OCI-LY7 (cell line): ENCODE results near the gene KBTBD8. TPM values are rescaled to one million over a fixed set of nuclear protein-coding genes. Genes with fewer than 3 reads are reported as not detected.
A peak's percentile ranks its signal among the peaks of the same experiment; 100 is the strongest.

Source experiments
- BruUV-seq: library from RNA; stranded (reverse); fragments of 400-500 nt; replicated peaks from 2 replicates; lab custom pipeline; 2021; lab: Mats Ljungman, UMichigan
- CTCF ChIA-PET: fragments of 300-600 bp; sonication (Branson Sonifier 250); formaldehyde crosslinking; loops from one replicate; lab custom pipeline; 2022; ENCODE audit warnings: antibody characterized with exemption; ENCODE audit not compliant: unreplicated experiment; lab: Charles Lee
- POLR2A ChIA-PET: fragments of 300-600 bp; sonication (Branson Sonifier 250); formaldehyde crosslinking; loops from one replicate; lab custom pipeline; 2022; ENCODE audit warnings: antibody characterized with exemption; lab: Charles Lee
- DNase-seq: peaks from one replicate; pipeline ENCODE4 v3.0.0-alpha.2; 2015; ENCODE audit warnings: low spot score
- H2AFZ ChIP-seq: fragments of 200-600 bp; sonication (generic), shearing (Covaris generic); 2 replicates; pipeline ENCODE4 v1.6.1; 2014; ENCODE audit warnings: mild to moderate bottlenecking, antibody characterized with exemption, low read length, moderate library complexity
- H3K27ac ChIP-seq: fragments of 200-600 bp; sonication (generic); 2 replicates; pipeline ENCODE4 v1.5.1; 2014; ENCODE audit warnings: mixed run types, low read depth, mild to moderate bottlenecking, moderate library complexity, low read length, inconsistent platforms; ENCODE audit not compliant: poor library complexity, severe bottlenecking
- H3K36me3 ChIP-seq: fragments of 200-600 bp; sonication (generic); 2 replicates; pipeline ENCODE4 v1.6.1; 2014; ENCODE audit warnings: mild to moderate bottlenecking, antibody characterized with exemption, low read length, moderate library complexity, mixed read lengths; ENCODE audit not compliant: insufficient read depth
- H3K4me1 ChIP-seq: fragments of 200-600 bp; sonication (generic); 2 replicates; pipeline ENCODE4 v1.5.1; 2014; ENCODE audit warnings: mild to moderate bottlenecking, low read length; ENCODE audit not compliant: insufficient read depth, poor library complexity, severe bottlenecking
- H3K4me2 ChIP-seq: fragments of 200-600 bp; sonication (generic); 2 replicates; pipeline ENCODE4 v1.6.1; 2014; ENCODE audit warnings: mild to moderate bottlenecking, low read length
- H3K4me3 ChIP-seq: fragments of 200-600 bp; sonication (generic); 2 replicates; pipeline ENCODE4 v1.5.1; 2014; ENCODE audit warnings: mild to moderate bottlenecking, low read depth, low read length; ENCODE audit not compliant: poor library complexity, severe bottlenecking
- H3K79me2 ChIP-seq: fragments of 200-600 bp; sonication (generic); 2 replicates; pipeline ENCODE4 v1.6.1; 2016; ENCODE audit warnings: low read depth, mild to moderate bottlenecking, low read length, moderate library complexity, mixed read lengths; ENCODE audit not compliant: insufficient read depth
- H3K9me2 ChIP-seq: fragments of 200-600 bp; sonication (generic); 2 replicates; pipeline ENCODE4 v1.6.1; 2016; ENCODE audit warnings: mild to moderate bottlenecking, low read length, mixed read lengths; ENCODE audit not compliant: insufficient read depth
- H3K9me3 ChIP-seq: fragments of 200-600 bp; sonication (generic); 2 replicates; pipeline ENCODE4 v1.6.1; 2014; ENCODE audit warnings: mild to moderate bottlenecking, mixed run types, low read length, mixed read lengths
- H4K20me1 ChIP-seq: fragments of 200-600 bp; sonication (generic); 2 replicates; pipeline ENCODE4 v1.6.1; 2014; ENCODE audit warnings: mild to moderate bottlenecking, antibody characterized with exemption, low read length, moderate library complexity, mixed read lengths; ENCODE audit not compliant: insufficient read depth
- CTCF ChIP-seq: fragments of 200-600 bp; sonication (generic); conservative IDR thresholded peaks from 2 replicates; pipeline ENCODE4 v1.5.1; 2014; ENCODE audit warnings: mild to moderate bottlenecking, antibody characterized with exemption, low read length, moderate library complexity, mixed read lengths
- EZH2phosphoT487 ChIP-seq: fragments of 200-600 bp; sonication (generic); IDR thresholded peaks from 2 replicates; pipeline ENCODE4 v1.6.1; 2018; ENCODE audit warnings: low read depth, borderline replicate concordance, mild to moderate bottlenecking, mixed run types, antibody characterized with exemption, low read length, moderate library complexity, mixed read lengths
- intact Hi-C: fragments of 100-400 bp; cut with micrococcal nuclease; formaldehyde crosslinking; loops from one replicate; pipeline ENCODE4 v1.10.0; 2022; ENCODE audit not compliant: unreplicated experiment
- total RNA-seq, 2 experiments: library from RNA; depleted of rRNA in 1 of 2; stranded (reverse); fragments of >200 nt in 1 of 2; shearing (Covaris generic) in 1 of 2; gene quantifications; 2 replicates each; pipeline ENCODE4 v1.2.3, GENCODE V29; 2014 to 2022

The KBTBD8 gene
- total RNA-seq, 2 experiments from 2014 or later = 16.4 to 24.8 TPM

- no peaks in the 10 kb centered on the region for H3K36me3 ChIP-seq
- DNase-seq = no peak
- H3K79me2 ChIP-seq = no peaks in the 10 kb centered on the region
- TF ChIP-seq EZH2phosphoT487 = no peak
- TF ChIP-seq CTCF = no peak
- H3K4me3 ChIP-seq = no peak overlapping the region
- BruUV-seq = no TSS peak
- H3K9me2 ChIP-seq = no peaks in the 10 kb centered on the region
- H3K4me2 ChIP-seq = no peak overlapping the region
- H4K20me1 ChIP-seq = no peaks in the 10 kb centered on the region
- H3K4me1 ChIP-seq = no peaks in the 10 kb centered on the region
- ChIA-PET CTCF (no interaction called here), POLR2A (interaction anchor here (0.5 to 1.3 kb wide), 4 partner anchors 8 to 41 kb away, joined by 3 to 6 read pairs (median 4); partner anchors contain the start of gene KBTBD8)
- intact Hi-C loops = no loop called here
- H3K9me3 ChIP-seq = no peaks in the 10 kb centered on the region
- H2AFZ ChIP-seq = no peak overlapping the region
- H3K27ac ChIP-seq = no peak overlapping the region
Observed at GRCh38 chr3:66980791-66981190, 17.3 kb upstream of the KBTBD8 start.

GRCh38 chr3:66983101-66983500 lies 15.0 kb upstream of the KBTBD8 start:
- intact Hi-C loops = no loop called here
- H3K36me3 ChIP-seq = no peaks in the 10 kb centered on the region
- H3K9me3 ChIP-seq = no peaks in the 10 kb centered on the region
- H2AFZ ChIP-seq = no peak overlapping the region
- no peaks in the 10 kb centered on the region for H3K4me1 ChIP-seq
- CTCF ChIA-PET = no interaction called here
- H3K27ac ChIP-seq = no peak overlapping the region
- TF ChIP-seq EZH2phosphoT487 (no peak), CTCF (0 out of 2 replicates have a peak, but pooled peaks have one; percentile 15)
- H3K79me2 ChIP-seq = no peaks in the 10 kb centered on the region
- no peak overlapping the region for H3K4me3 ChIP-seq
- no peaks in the 10 kb centered on the region for H4K20me1 ChIP-seq
- DNase-seq = no peak
- no TSS peak for BruUV-seq
- POLR2A ChIA-PET = interaction anchor here (0.6 to 1.9 kb wide), 5 partner anchors 13 to 547 kb away, joined by 3 to 6 read pairs (median 3); no protein-coding TSS in a partner anchor
- no peak overlapping the region for H3K4me2 ChIP-seq
- H3K9me2 ChIP-seq = no peaks in the 10 kb centered on the region

- TF ChIP-seq EZH2phosphoT487 (no peak), CTCF (no peak)
- H2AFZ ChIP-seq = no peak overlapping the region
- BruUV-seq = no TSS peak
- H3K27ac ChIP-seq = no peak overlapping the region
- no peaks in the 10 kb centered on the region for H3K9me3 ChIP-seq
- intact Hi-C loops = no loop called here
- no peak overlapping the region for H3K4me3 ChIP-seq
- DNase-seq = no peak
- H4K20me1 ChIP-seq = no peaks in the 10 kb centered on the region
- H3K9me2 ChIP-seq = no peaks in the 10 kb centered on the region
- ChIA-PET POLR2A (interaction anchor here (0.7 kb wide), 1 partner anchor 46 kb away, joined by 5 read pairs; no protein-coding TSS in a partner anchor), CTCF (no interaction called here)
- H3K36me3 ChIP-seq = no peaks in the 10 kb centered on the region
- H3K79me2 ChIP-seq = no peaks in the 10 kb centered on the region
- H3K4me2 ChIP-seq = no peak overlapping the region
- peaks cover 6% of the 10 kb centered on the region for H3K4me1 ChIP-seq
Observed at GRCh38 chr3:66985336-66985920, 12.7 kb upstream of the KBTBD8 start.
